BE2C (cell line): ENCODE results near the gene CDC34.

Source experiments
- DNase-seq: peaks from one replicate; pipeline ENCODE4 v3.0.0-alpha.2; 2020
- H3K27me3 ChIP-seq: fragments of 250-450 bp; sonication (Bioruptor Pico); 2 replicates; pipeline ENCODE4 v1.5.1; 2020; ENCODE audit warnings: mild to moderate bottlenecking
- H3K36me3 ChIP-seq: fragments of 250-450 bp; sonication (Bioruptor Pico); 2 replicates; pipeline ENCODE4 v1.5.1; 2020; ENCODE audit warnings: mild to moderate bottlenecking
- H3K4me1 ChIP-seq: fragments of 250-450 bp; sonication (Bioruptor Pico); 2 replicates; pipeline ENCODE4 v1.5.1; 2020
- H3K4me3 ChIP-seq: 2 replicates; pipeline ENCODE4 v1.5.1; 2011; ENCODE audit warnings: low read depth, low read length
- H3K9me3 ChIP-seq: fragments of 250-450 bp; sonication (Bioruptor Pico); 2 replicates; pipeline ENCODE4 v1.5.1; 2020
- TF ChIP-seq, protein P1 (sequence below): IDR thresholded peaks from 2 replicates; pipeline ENCODE4 v1.5.1; 2012; ENCODE audit warnings: mild to moderate bottlenecking, low read depth, low read length

CDC34 gene

DNA sequence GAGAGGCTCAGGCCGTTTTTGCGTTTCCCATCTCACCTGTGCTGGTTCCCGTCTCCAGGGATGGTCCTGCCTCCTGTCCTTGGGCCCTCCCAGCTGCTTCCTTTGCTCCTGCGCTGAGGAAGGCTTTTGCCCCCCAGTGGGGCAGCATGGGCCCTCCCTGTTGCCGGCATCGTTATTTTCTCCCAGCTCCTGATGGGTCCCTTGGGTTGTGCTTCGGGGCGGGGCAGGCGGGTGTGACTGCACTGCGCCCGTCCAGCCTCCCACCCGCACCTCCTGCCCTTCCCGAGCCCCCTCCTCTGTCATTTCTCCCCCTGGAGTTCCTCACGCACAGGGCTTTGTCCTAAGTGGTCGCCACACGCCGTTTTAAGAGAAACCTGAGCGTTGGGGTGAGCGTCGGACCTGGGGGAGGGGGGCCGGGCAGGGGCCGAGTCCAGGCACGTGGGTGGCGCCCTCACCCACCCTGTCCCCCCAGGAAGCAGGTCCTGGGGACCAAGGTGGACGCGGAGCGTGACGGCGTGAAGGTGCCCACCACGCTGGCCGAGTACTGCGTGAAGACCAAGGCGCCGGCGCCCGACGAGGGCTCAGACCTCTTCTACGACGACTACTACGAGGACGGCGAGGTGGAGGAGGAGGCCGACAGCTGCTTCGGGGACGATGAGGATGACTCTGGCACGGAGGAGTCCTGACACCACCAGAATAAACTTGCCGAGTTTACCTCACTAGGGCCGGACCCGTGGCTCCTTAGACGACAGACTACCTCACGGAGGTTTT, 9.5 kb downstream of the CDC34 start:
- H3K9me3 ChIP-seq, result no peaks in the 10 kb centered on the region
- TF ChIP-seq, protein P1, sequence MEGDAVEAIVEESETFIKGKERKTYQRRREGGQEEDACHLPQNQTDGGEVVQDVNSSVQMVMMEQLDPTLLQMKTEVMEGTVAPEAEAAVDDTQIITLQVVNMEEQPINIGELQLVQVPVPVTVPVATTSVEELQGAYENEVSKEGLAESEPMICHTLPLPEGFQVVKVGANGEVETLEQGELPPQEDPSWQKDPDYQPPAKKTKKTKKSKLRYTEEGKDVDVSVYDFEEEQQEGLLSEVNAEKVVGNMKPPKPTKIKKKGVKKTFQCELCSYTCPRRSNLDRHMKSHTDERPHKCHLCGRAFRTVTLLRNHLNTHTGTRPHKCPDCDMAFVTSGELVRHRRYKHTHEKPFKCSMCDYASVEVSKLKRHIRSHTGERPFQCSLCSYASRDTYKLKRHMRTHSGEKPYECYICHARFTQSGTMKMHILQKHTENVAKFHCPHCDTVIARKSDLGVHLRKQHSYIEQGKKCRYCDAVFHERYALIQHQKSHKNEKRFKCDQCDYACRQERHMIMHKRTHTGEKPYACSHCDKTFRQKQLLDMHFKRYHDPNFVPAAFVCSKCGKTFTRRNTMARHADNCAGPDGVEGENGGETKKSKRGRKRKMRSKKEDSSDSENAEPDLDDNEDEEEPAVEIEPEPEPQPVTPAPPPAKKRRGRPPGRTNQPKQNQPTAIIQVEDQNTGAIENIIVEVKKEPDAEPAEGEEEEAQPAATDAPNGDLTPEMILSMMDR, result no peak
- peaks cover 19% of the 10 kb centered on the region for H3K36me3 ChIP-seq
- H3K27me3 ChIP-seq, result no peaks in the 10 kb centered on the region
- DNase-seq, result no peak
- no peak overlapping the region for H3K4me3 ChIP-seq
- no peaks in the 10 kb centered on the region for H3K4me1 ChIP-seq

DNA sequence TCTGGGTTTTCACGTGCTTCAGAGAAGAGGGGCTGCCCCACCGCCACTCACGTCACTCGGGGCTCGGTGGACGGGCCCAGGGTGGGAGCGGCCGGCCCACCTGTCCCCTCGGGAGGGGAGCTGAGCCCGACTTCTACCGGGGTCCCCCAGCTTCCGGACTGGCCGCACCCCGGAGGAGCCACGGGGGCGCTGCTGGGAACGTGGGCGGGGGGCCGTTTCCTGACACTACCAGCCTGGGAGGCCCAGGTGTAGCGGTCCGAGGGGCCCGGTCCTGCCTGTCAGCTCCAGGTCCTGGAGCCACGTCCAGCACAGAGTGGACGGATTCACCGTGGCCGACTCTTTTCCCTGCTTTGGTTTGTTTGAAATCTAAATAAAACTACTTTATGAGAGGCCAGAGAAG, 10.1 kb downstream of the CDC34 start:
- no peak overlapping the region for H3K4me3 ChIP-seq
- TF ChIP-seq, protein P1, result no peak
- H3K27me3 ChIP-seq, result no peaks in the 10 kb centered on the region
- H3K4me1 ChIP-seq, result no peaks in the 10 kb centered on the region
- no peaks in the 10 kb centered on the region for H3K9me3 ChIP-seq
- H3K36me3 ChIP-seq, result peaks cover 13% of the 10 kb centered on the region
- no peak for DNase-seq

GRCh38 chr19:542173-542866, 10.8 kb downstream of the CDC34 start:
- TF ChIP-seq, protein P1, result no peak
- Histone ChIP-seq H3K4me3 (no peak overlapping the region), H3K9me3 (no peaks in the 10 kb centered on the region), H3K36me3 (peaks cover 9% of the 10 kb centered on the region), H3K4me1 (no peaks in the 10 kb centered on the region), H3K27me3 (no peaks in the 10 kb centered on the region)
- DNase-seq, result no peak

GRCh38 chr19:543910-544608, 12.5 kb downstream of the CDC34 start, which contains the start of gene GZMM:
Gene GZMM (plus strand): TSS chr19:544053. CDS start chr19:544072, 19 bp downstream.
- Histone ChIP-seq H3K4me3 (no peak within 1 kb of the TSS), H3K36me3 (peaks cover 3% of the 10 kb centered on the region; the same call in 1 of the 2 replicates), H3K4me1 (no peaks in the 10 kb centered on the region), H3K9me3 (no peaks in the 10 kb centered on the region), H3K27me3 (no peaks in the 10 kb centered on the region)
- TF ChIP-seq, protein P1, result no peak
- no peak for DNase-seq

DNA sequence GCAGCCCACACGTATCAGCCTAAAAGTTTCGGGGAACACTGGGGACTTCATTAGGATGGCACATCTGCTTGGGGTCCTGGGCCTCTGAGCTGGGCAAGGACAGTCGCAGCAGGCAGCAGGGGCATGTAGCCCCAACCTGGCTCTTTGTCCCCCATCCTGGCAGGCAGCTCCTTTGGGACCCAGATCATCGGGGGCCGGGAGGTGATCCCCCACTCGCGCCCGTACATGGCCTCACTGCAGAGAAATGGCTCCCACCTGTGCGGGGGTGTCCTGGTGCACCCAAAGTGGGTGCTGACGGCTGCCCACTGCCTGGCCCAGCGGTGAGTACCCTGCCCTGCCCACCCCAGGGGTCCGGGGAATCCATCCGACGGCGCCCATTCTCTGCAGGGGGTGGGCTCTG, 15.6 kb downstream of the CDC34 start:
- Histone ChIP-seq H3K27me3 (no peaks in the 10 kb centered on the region), H3K4me3 (no peak overlapping the region), H3K36me3 (no peaks in the 10 kb centered on the region), H3K4me1 (no peaks in the 10 kb centered on the region), H3K9me3 (no peaks in the 10 kb centered on the region)
- DNase-seq, result no peak
- TF ChIP-seq, protein P1, result no peak
